IMR-90 (cell line): ENCODE measurements around the gene CAPN8. TPM values are rescaled to one million over a fixed set of nuclear protein-coding genes. Genes with fewer than 3 reads are reported as not detected.

Experiments used
- ATAC-seq: fragments of 200-7000 bp; cut with Tn5 transposase; 2 replicates; pipeline ENCODE4 v1.9.1; 2020; ENCODE audit warnings: low read depth, mild to moderate bottlenecking, moderate library complexity
- BruUV-seq: library from RNA; stranded (reverse); fragments of 400-500 nt; replicated peaks from 2 replicates; lab custom pipeline; 2021; lab: Mats Ljungman, UMichigan
- CTCF ChIA-PET: fragments of 300-600 bp; formaldehyde crosslinking; extraction: SDS; loops from one replicate; lab custom pipeline; 2021; ENCODE audit warnings: antibody characterized with exemption; lab: Yijun Ruan, JAX
- POLR2A ChIA-PET: fragments of 300-600 bp; sonication (Branson Sonifier 250); formaldehyde crosslinking; loops from one replicate; lab custom pipeline; 2022; ENCODE audit warnings: antibody characterized with exemption; ENCODE audit not compliant: unreplicated experiment; lab: Charles Lee
- DNase-seq: peaks from one replicate; pipeline ENCODE4 v3.0.0; 2013
- H2AFZ ChIP-seq: replicated peaks from 2 replicates; pipeline ENCODE3; 2013; ENCODE audit warnings: low read length, mild to moderate bottlenecking; ENCODE audit not compliant: poor library complexity
- H2AK5ac ChIP-seq: 2 replicates; pipeline ENCODE4 v1.6.1; 2013; ENCODE audit warnings: low read depth, low read length, inconsistent platforms
- H2AK9ac ChIP-seq: replicated peaks from 2 replicates; pipeline ENCODE3; 2013; ENCODE audit warnings: mild to moderate bottlenecking, low read depth, low read length, moderate library complexity; ENCODE audit not compliant: poor library complexity
- H2BK120ac ChIP-seq: 2 replicates; pipeline ENCODE4 v1.6.1; 2013; ENCODE audit warnings: low read depth, low read length, inconsistent platforms
- H2BK15ac ChIP-seq: 3 replicates; pipeline ENCODE4 v1.6.1; 2013; ENCODE audit warnings: low read depth, low read length, inconsistent platforms
- H2BK20ac ChIP-seq: 2 replicates; pipeline ENCODE4 v1.6.1; 2013; ENCODE audit warnings: low read depth, mild to moderate bottlenecking, inconsistent platforms, low read length, moderate library complexity
- H2BK5ac ChIP-seq: 2 replicates; pipeline ENCODE4 v1.6.1; 2013; ENCODE audit warnings: mild to moderate bottlenecking, low read depth, low read length, inconsistent platforms; ENCODE audit not compliant: poor library complexity, severe bottlenecking
- H3K14ac ChIP-seq: replicated peaks from 2 replicates; pipeline ENCODE4 v1.6.1; 2013; ENCODE audit warnings: low read depth, low read length, inconsistent platforms
- H3K18ac ChIP-seq: 2 replicates; pipeline ENCODE4 v1.6.1; 2013; ENCODE audit warnings: low read depth, low read length, control low read depth
- H3K23ac ChIP-seq: 2 replicates; pipeline ENCODE4 v1.6.1; 2013; ENCODE audit warnings: low read depth, low read length, inconsistent platforms
- H3K27ac ChIP-seq: 2 replicates; pipeline ENCODE4 v1.5.1; 2013; ENCODE audit warnings: mild to moderate bottlenecking, control low read depth, low read length; ENCODE audit not compliant: insufficient read depth
- H3K27me3 ChIP-seq: 2 replicates; pipeline ENCODE4 v1.6.1; 2013; ENCODE audit warnings: low read length; ENCODE audit not compliant: control insufficient read depth, insufficient read depth
- H3K36me3 ChIP-seq: 2 replicates; pipeline ENCODE4 v1.6.1; 2013; ENCODE audit warnings: low read length, mixed read lengths; ENCODE audit not compliant: control insufficient read depth, insufficient read depth
- H3K4ac ChIP-seq: 2 replicates; pipeline ENCODE4 v1.6.1; 2013; ENCODE audit warnings: low read depth, low read length, inconsistent platforms
- H3K4me1 ChIP-seq: 2 replicates; pipeline ENCODE4 v1.6.1; 2013; ENCODE audit warnings: low read length, mixed read lengths; ENCODE audit not compliant: control insufficient read depth, insufficient read depth
- H3K4me2 ChIP-seq: 2 replicates; pipeline ENCODE4 v1.6.1; 2013; ENCODE audit warnings: low read depth, mild to moderate bottlenecking, control low read depth, low read length, moderate library complexity
- H3K4me3 ChIP-seq: 2 replicates; pipeline ENCODE4 v1.5.1; 2013; ENCODE audit warnings: low read depth, mild to moderate bottlenecking, control low read depth, low read length, moderate library complexity; ENCODE audit not compliant: insufficient read depth
- H3K56ac ChIP-seq: 2 replicates; pipeline ENCODE4 v1.6.1; 2013; ENCODE audit warnings: low read length, inconsistent platforms; ENCODE audit not compliant: insufficient read depth; ENCODE audit errors: extremely low read depth
- H3K79me1 ChIP-seq, 2 experiments: 2 replicates each; pipeline ENCODE4 v1.6.1; 2013; ENCODE audit warnings: low read length in 2 of 2, inconsistent platforms in 1 of 2, low read depth in 1 of 2
- H3K9ac ChIP-seq: 2 replicates; pipeline ENCODE4 v1.6.1; 2013; ENCODE audit warnings: low read depth, low read length, control low read depth
- H3K9me1 ChIP-seq: 2 replicates; pipeline ENCODE4 v1.6.1; 2013; ENCODE audit warnings: low read length, inconsistent platforms; ENCODE audit not compliant: insufficient read depth
- H3K9me3 ChIP-seq: 2 replicates; pipeline ENCODE4 v1.6.1; 2013; ENCODE audit warnings: low read length; ENCODE audit not compliant: control insufficient read depth, insufficient read depth
- H4K20me1 ChIP-seq: 2 replicates; pipeline ENCODE4 v1.6.1; 2013; ENCODE audit warnings: low read length, inconsistent platforms; ENCODE audit not compliant: insufficient read depth
- H4K5ac ChIP-seq: 2 replicates; pipeline ENCODE4 v1.6.1; 2013; ENCODE audit warnings: mild to moderate bottlenecking, low read depth, low read length, control low read depth
- H4K8ac ChIP-seq, 2 experiments: 2 replicates each; pipeline ENCODE4 v1.6.1; 2013; ENCODE audit warnings: low read depth in 2 of 2, low read length in 2 of 2, control low read depth in 1 of 2, inconsistent platforms in 1 of 2
- H4K91ac ChIP-seq: 2 replicates; pipeline ENCODE4 v1.6.1; 2013; ENCODE audit warnings: low read depth, low read length, inconsistent platforms; ENCODE audit not compliant: insufficient read depth
- CEBPB ChIP-seq: IDR thresholded peaks from 2 replicates; pipeline ENCODE4 v1.6.1; 2012; ENCODE audit warnings: low read depth, low read length, improper control_type of control experiment
- FOS ChIP-seq: fragments of 150-350 bp; IDR thresholded peaks from 2 replicates; pipeline ENCODE4 v1.6.1; 2016; ENCODE audit warnings: low read depth, low read length
- MAFK ChIP-seq: IDR thresholded peaks from 2 replicates; pipeline ENCODE4 v1.6.1; 2012; ENCODE audit warnings: low read depth, low read length, improper control_type of control experiment
- NFE2L2 ChIP-seq: fragments of 150-350 bp; IDR thresholded peaks from 2 replicates; pipeline ENCODE4 v1.6.1; 2016; ENCODE audit warnings: low read depth, mild to moderate bottlenecking, low read length
- RAD21 ChIP-seq: IDR thresholded peaks from 2 replicates; pipeline ENCODE4 v1.6.1; 2012; ENCODE audit warnings: low read length, improper control_type of control experiment
- RFX5 ChIP-seq: IDR thresholded peaks from 2 replicates; pipeline ENCODE4 v1.8.0; 2012; ENCODE audit warnings: low read depth, mild to moderate bottlenecking, low read length, moderate library complexity
- SMC3 ChIP-seq: fragments of 150-350 bp; IDR thresholded peaks from 2 replicates; pipeline ENCODE4 v1.6.1; 2016; ENCODE audit warnings: low read depth, mild to moderate bottlenecking, antibody characterized with exemption, low read length, moderate library complexity
- WGBS, 2 experiments: methylation state at CpG; one replicate each; pipeline versions ENCODE4 v1.1.5 to v1.1.7; 2013; ENCODE audit warnings: missing lambda C conversion rate in 2 of 2; ENCODE audit not compliant: insufficient read length in 1 of 2; ENCODE audit errors: extremely low coverage in 2 of 2; 5-methylcytosine and 5-hydroxymethylcytosine counted together
- dilution Hi-C: fragments of 300-500 bp; cut with HindIII; formaldehyde crosslinking; loops from one replicate; pipeline ENCODE4 v1.14.3; 2018; ENCODE audit warnings: low sequenced_read_pairs; ENCODE audit not compliant: unreplicated experiment
- in situ Hi-C: fragments of 300-500 bp; cut with MboI; formaldehyde crosslinking; loops from 3 replicates; pipeline ENCODE4 v1.14.3; 2019; ENCODE audit warnings: low sequenced_read_pairs, inconsistent platforms, mixed read lengths
- intact Hi-C: fragments of 100-400 bp; cut with micrococcal nuclease; formaldehyde crosslinking; loops from 2 replicates; pipeline ENCODE4 v1.10.0; 2022
- polyA plus RNA-seq, 3 experiments: library from polyadenylated mRNA; depleted of rRNA; stranded (reverse); fragments of >200 nt; gene quantifications; 2 replicates each; pipeline ENCODE4 v1.2.3, GENCODE V29; 2012; ENCODE audit warnings: low replicate concordance in 1 of 3
- total RNA-seq: library from RNA; depleted of rRNA; stranded (reverse); fragments of >200 nt; gene quantifications from 2 replicates; pipeline ENCODE4 v1.2.3, GENCODE V29; 2012
- TF ChIP-seq, protein P1 (sequence below): fragments of 150-350 bp; IDR thresholded peaks from 2 replicates; pipeline ENCODE4 v1.6.1; 2016; ENCODE audit warnings: low read depth, mild to moderate bottlenecking, low read length, moderate library complexity, borderline replicate concordance
- TF ChIP-seq, protein P2 (sequence below): conservative IDR thresholded peaks from 2 replicates; pipeline ENCODE4 v1.5.1; 2012; ENCODE audit warnings: mild to moderate bottlenecking, low read depth, low read length, improper control_type of control experiment

CAPN8 gene
- total and polyA plus RNA-seq, 2 of the 4 experiments (the other 2 are of a cell fraction) = not detected

DNA sequence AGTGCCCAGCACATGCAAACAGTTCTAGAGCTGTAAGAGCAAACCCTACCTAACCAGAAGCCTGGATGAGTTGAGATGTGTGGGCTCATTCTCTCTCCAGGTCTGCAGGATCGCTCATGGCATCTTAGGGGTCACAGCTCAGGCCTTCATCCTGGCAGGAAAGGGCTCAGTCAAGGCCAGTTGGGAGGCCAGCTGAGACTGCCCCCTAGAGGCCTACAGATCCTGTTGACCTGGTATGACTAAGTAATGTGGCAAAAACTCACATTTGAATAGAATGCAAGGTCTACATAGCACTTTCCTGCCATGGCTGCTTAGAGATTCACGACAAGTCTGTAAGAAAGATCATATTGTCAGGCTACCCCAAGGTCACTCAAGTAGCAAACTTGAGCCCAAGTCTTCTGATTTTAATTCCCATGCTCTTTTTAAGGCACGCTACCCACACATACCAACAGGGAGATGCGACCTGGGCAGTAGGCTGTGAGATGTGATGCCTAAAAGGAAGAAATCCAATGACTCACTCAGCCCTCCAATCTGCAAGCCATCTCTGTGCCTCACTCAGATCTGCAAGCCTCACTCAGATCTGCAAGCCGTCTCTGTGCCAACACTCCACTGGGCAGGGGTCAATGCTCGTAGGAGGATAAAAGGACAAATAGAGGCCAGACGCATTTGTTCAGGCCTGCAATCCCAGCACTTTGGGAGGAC lies 5.1 kb upstream of the CAPN8 start:
- in situ Hi-C loops = no loop called here
- 17% methylated on average over 2 of the region's 7 CpGs; no CpG with 5 or more reads in 1 of the 2 experiments for WGBS, 2 experiments
- intact Hi-C loops = no loop called here
- Histone ChIP-seq H4K8ac (no peak overlapping the region), H3K79me1 (no peaks in the 10 kb centered on the region), H2BK120ac (no peak overlapping the region), H3K18ac (no peak overlapping the region), H3K4me3 (no peak overlapping the region), H2BK5ac (no peak overlapping the region), H3K9me1 (no peaks in the 10 kb centered on the region), H4K91ac (no peak overlapping the region), H2BK15ac (no peak overlapping the region), H2BK20ac (no peak overlapping the region), H3K36me3 (no peaks in the 10 kb centered on the region), H2AFZ (no peak overlapping the region), H3K4me2 (no peak overlapping the region), H3K23ac (no peak overlapping the region), H3K27ac (no peak overlapping the region), H3K9ac (no peak overlapping the region), H2AK9ac (no peak overlapping the region), H2AK5ac (no peak overlapping the region), H3K4me1 (no peaks in the 10 kb centered on the region), H3K9me3 (peaks cover 2% of the 10 kb centered on the region; the same call in 1 of the 2 replicates), H3K14ac (no peak overlapping the region), H3K56ac (no peak overlapping the region), H3K4ac (no peak overlapping the region), H3K27me3 (peaks cover 3% of the 10 kb centered on the region; the same call in 1 of the 2 replicates), H4K20me1 (no peaks in the 10 kb centered on the region), H4K5ac (no peak overlapping the region)
- POLR2A ChIA-PET = no interaction called here
- CTCF ChIA-PET = interaction anchor here (0.5 to 1.7 kb wide), 2 partner anchors 22 to 537 kb away, joined by 3 read pairs; no protein-coding TSS in a partner anchor
- dilution Hi-C loops = no loop called here
- peak; percentile 72 for ATAC-seq
- BruUV-seq = no TSS peak
- DNase-seq = peak; percentile 51
- TF ChIP-seq SMC3 = no peak
- TF ChIP-seq, protein P1, sequence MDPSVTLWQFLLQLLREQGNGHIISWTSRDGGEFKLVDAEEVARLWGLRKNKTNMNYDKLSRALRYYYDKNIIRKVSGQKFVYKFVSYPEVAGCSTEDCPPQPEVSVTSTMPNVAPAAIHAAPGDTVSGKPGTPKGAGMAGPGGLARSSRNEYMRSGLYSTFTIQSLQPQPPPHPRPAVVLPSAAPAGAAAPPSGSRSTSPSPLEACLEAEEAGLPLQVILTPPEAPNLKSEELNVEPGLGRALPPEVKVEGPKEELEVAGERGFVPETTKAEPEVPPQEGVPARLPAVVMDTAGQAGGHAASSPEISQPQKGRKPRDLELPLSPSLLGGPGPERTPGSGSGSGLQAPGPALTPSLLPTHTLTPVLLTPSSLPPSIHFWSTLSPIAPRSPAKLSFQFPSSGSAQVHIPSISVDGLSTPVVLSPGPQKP = no peak
- no peak for TF ChIP-seq NFE2L2
- TF ChIP-seq RFX5 = no peak
- no peak for TF ChIP-seq CEBPB
- no peak for TF ChIP-seq FOS
- TF ChIP-seq, protein P2, sequence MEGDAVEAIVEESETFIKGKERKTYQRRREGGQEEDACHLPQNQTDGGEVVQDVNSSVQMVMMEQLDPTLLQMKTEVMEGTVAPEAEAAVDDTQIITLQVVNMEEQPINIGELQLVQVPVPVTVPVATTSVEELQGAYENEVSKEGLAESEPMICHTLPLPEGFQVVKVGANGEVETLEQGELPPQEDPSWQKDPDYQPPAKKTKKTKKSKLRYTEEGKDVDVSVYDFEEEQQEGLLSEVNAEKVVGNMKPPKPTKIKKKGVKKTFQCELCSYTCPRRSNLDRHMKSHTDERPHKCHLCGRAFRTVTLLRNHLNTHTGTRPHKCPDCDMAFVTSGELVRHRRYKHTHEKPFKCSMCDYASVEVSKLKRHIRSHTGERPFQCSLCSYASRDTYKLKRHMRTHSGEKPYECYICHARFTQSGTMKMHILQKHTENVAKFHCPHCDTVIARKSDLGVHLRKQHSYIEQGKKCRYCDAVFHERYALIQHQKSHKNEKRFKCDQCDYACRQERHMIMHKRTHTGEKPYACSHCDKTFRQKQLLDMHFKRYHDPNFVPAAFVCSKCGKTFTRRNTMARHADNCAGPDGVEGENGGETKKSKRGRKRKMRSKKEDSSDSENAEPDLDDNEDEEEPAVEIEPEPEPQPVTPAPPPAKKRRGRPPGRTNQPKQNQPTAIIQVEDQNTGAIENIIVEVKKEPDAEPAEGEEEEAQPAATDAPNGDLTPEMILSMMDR = peak; percentile 40
- no peak for TF ChIP-seq MAFK
- TF ChIP-seq RAD21 = peak; percentile 53
